Mucosa of rectum (tissue), 2 donors: ENCODE measurements around the gene ABCG4.
A peak's percentile ranks its signal among the peaks of the same experiment; 100 is the strongest.
"Not testable (repeated sequence)": the region's sequence is repeated elsewhere in the genome, so short reads cannot be mapped to it uniquely, and the experiment has no call there.

ENCODE experiments used
- H3K27ac ChIP-seq, 2 donors: one replicate each; pipeline ENCODE4 v1.7.0; 2013; ENCODE audit warnings: inconsistent platforms in 2 of 2, low read depth in 2 of 2, low read length in 2 of 2
- H3K27me3 ChIP-seq, 2 donors: one replicate each; pipeline ENCODE4 v1.7.0; 2013; ENCODE audit warnings: low read length in 2 of 2; ENCODE audit not compliant: control insufficient read depth in 2 of 2, insufficient read depth in 2 of 2
- H3K36me3 ChIP-seq, 2 donors: one replicate each; pipeline ENCODE4 v1.7.0; 2013; ENCODE audit warnings: low read length in 2 of 2; ENCODE audit not compliant: control insufficient read depth in 2 of 2, insufficient read depth in 2 of 2
- H3K4me1 ChIP-seq, 2 donors: one replicate each; pipeline ENCODE4 v1.7.0; 2013; ENCODE audit warnings: low read length in 2 of 2, mild to moderate bottlenecking in 1 of 2; ENCODE audit not compliant: control insufficient read depth in 2 of 2, insufficient read depth in 2 of 2
- H3K4me3 ChIP-seq, 2 donors: one replicate each; pipeline ENCODE4 v1.7.0; 2013; ENCODE audit warnings: low read length in 2 of 2
- H3K9ac ChIP-seq, 2 donors: one replicate each; pipeline ENCODE4 v1.7.0; 2013; ENCODE audit warnings: low read length in 2 of 2, low read depth in 1 of 2, mild to moderate bottlenecking in 1 of 2
- H3K9me3 ChIP-seq, 2 donors: one replicate each; pipeline ENCODE4 v1.7.0; 2013; ENCODE audit warnings: low read length in 2 of 2; ENCODE audit not compliant: control insufficient read depth in 2 of 2
- donor health status: healthy.
- donor health status: Normal muscosa, but diverticular disease.

The ABCG4 gene

GRCh38 chr11:119166368-119167076, 17.7 kb downstream of the ABCG4 start:
- peaks cover 9 to 11% of the 10 kb centered on the region in 2 donors for H3K4me1 ChIP-seq
- no peak overlapping the region for H3K9ac ChIP-seq
- no peaks in the 10 kb centered on the region for H3K36me3 ChIP-seq
- no peak overlapping the region for H3K4me3 ChIP-seq
- no peak overlapping the region for H3K27ac ChIP-seq
- H3K9me3 ChIP-seq, result no peaks in the 10 kb centered on the region
- no peaks in the 10 kb centered on the region for H3K27me3 ChIP-seq

GRCh38 chr11:119167077-119167458, 18.2 kb downstream of the ABCG4 start:
- H3K4me3 ChIP-seq, H3K27me3 ChIP-seq, H3K9me3 ChIP-seq, H3K9ac ChIP-seq, H3K27ac ChIP-seq, H3K36me3 ChIP-seq: not testable (repeated sequence)
- H3K4me1 ChIP-seq, result peaks cover 9 to 11% of the 10 kb centered on the region in 2 donors

GRCh38 chr11:119167933-119168332, 19.1 kb downstream of the ABCG4 start:
- Histone ChIP-seq H3K36me3 (no peaks in the 10 kb centered on the region), H3K4me3 (peak overlapping the region; percentile 84 to 86), H3K27ac (peak overlapping the region; percentile 83 to 86)

GRCh38 chr11:119168471-119169281, 19.8 kb downstream of the ABCG4 start, which contains the start of gene NLRX1:
Gene NLRX1, plus strand, starts transcription at chr11:119168725. Its CDS starts 2,679 bp downstream, at chr11:119171404.
- Histone ChIP-seq H3K4me1 (peaks cover 9 to 11% of the 10 kb centered on the region in 2 donors), H3K36me3 (no peaks in the 10 kb centered on the region), H3K9ac (peak within 1 kb of the TSS; percentile 81 to 86), H3K4me3 (peak within 1 kb of the TSS; percentile 84 to 86), H3K27ac (peak within 1 kb of the TSS; percentile 83 to 86), H3K9me3 (no peaks in the 10 kb centered on the region), H3K27me3 (no peaks in the 10 kb centered on the region)

More at GRCh38 chr11:119167933-119168332, 19.1 kb downstream of the ABCG4 start:
- Histone ChIP-seq H3K4me1 (peaks cover 9 to 11% of the 10 kb centered on the region in 2 donors), H3K9ac (peak overlapping the region in 1 of 2 donors; percentile 86), H3K27me3 (no peaks in the 10 kb centered on the region), H3K9me3 (no peaks in the 10 kb centered on the region)

GRCh38 chr11:119169282-119169719, 20.4 kb downstream of the ABCG4 start:
- H3K9me3 ChIP-seq, result no peaks in the 10 kb centered on the region
- no peaks in the 10 kb centered on the region for H3K27me3 ChIP-seq
- peaks cover 9 to 11% of the 10 kb centered on the region in 2 donors for H3K4me1 ChIP-seq
- H3K36me3 ChIP-seq, result peaks cover 2 to 4% of the 10 kb centered on the region in 2 donors
- H3K27ac ChIP-seq, result peak overlapping the region; percentile 83 to 86
- H3K4me3 ChIP-seq, result peak overlapping the region; percentile 84 to 86
- H3K9ac ChIP-seq, result peak overlapping the region; percentile 81 to 86

GRCh38 chr11:119172513-119172912, 23.7 kb downstream of the ABCG4 start:
- Histone ChIP-seq H3K27me3 (no peaks in the 10 kb centered on the region), H3K9me3 (no peaks in the 10 kb centered on the region), H3K36me3 (peaks cover 12 to 14% of the 10 kb centered on the region in 2 donors), H3K9ac (no peak overlapping the region), H3K27ac (no peak overlapping the region), H3K4me1 (peaks cover 9 to 11% of the 10 kb centered on the region in 2 donors), H3K4me3 (no peak overlapping the region)

GRCh38 chr11:119173453-119173852, 24.6 kb downstream of the ABCG4 start:
- H3K4me3 ChIP-seq, result no peak overlapping the region
- peaks cover 12 to 14% of the 10 kb centered on the region in 2 donors for H3K36me3 ChIP-seq

GRCh38 chr11:119175493-119176077, 26.7 kb downstream of the ABCG4 start:
- H3K4me1 ChIP-seq, result no peaks in the 10 kb centered on the region
- H3K36me3 ChIP-seq, result peaks cover 19% of the 10 kb centered on the region in 2 donors
- H3K27ac ChIP-seq, result no peak overlapping the region

More at GRCh38 chr11:119173453-119173852, 24.6 kb downstream of the ABCG4 start:
- Histone ChIP-seq H3K9ac (no peak overlapping the region), H3K4me1 (peaks cover 4 to 5% of the 10 kb centered on the region in 2 donors), H3K27me3 (no peaks in the 10 kb centered on the region), H3K9me3 (no peaks in the 10 kb centered on the region), H3K27ac (no peak overlapping the region)

GRCh38 chr11:119178166-119178680, 29.4 kb downstream of the ABCG4 start:
- Histone ChIP-seq H3K36me3 (peaks cover 19 to 23% of the 10 kb centered on the region in 2 donors), H3K4me1 (no peaks in the 10 kb centered on the region), H3K4me3 (no peak overlapping the region), H3K27ac (no peak overlapping the region), H3K27me3 (no peaks in the 10 kb centered on the region), H3K9me3 (no peaks in the 10 kb centered on the region), H3K9ac (no peak overlapping the region)

More at GRCh38 chr11:119175493-119176077, 26.7 kb downstream of the ABCG4 start:
- Histone ChIP-seq H3K9ac (no peak overlapping the region), H3K9me3 (no peaks in the 10 kb centered on the region), H3K27me3 (no peaks in the 10 kb centered on the region), H3K4me3 (no peak overlapping the region)
